Measurements from ENCODE around the gene ARL6IP1.
A peak's percentile ranks its signal among the peaks of the same experiment; 100 is the strongest.

The ARL6IP1 gene

GRCh38 chr16:18801145-18801972 lies at the start of gene ARL6IP1:
TSS of gene ARL6IP1 (minus strand) at chr16:18801549. CDS start at chr16:18801466, 83 bp downstream.
- peak within 1 kb of the TSS; percentile 70 for H3K27ac ChIP-seq
- TF ChIP-seq CTCF (conservative IDR thresholded peaks at IDR 0.05), result peak; percentile 83

- no peak for TF ChIP-seq CTCF (conservative IDR thresholded peaks at IDR 0.05)
Observed at GRCh38 chr16:18846416-18846815, 45.1 kb upstream of the ARL6IP1 start.

GRCh38 chr16:18842565-18842964 lies 41.2 kb upstream of the ARL6IP1 start:
- no peak overlapping the region for H3K27ac ChIP-seq
- no peak for TF ChIP-seq CTCF (conservative IDR thresholded peaks at IDR 0.05)

More at GRCh38 chr16:18846416-18846815, 45.1 kb upstream of the ARL6IP1 start:
- H3K27ac ChIP-seq, result peak overlapping the region; percentile 31; the same call in 1 of the 2 replicates

GRCh38 chr16:18841833-18842525 lies 40.6 kb upstream of the ARL6IP1 start:
- TF ChIP-seq CTCF (conservative IDR thresholded peaks at IDR 0.05), result no peak
- H3K27ac ChIP-seq, result no peak overlapping the region

- peak overlapping the region; percentile 1; the same call in 1 of the 2 replicates for H3K27ac ChIP-seq
- TF ChIP-seq CTCF (conservative IDR thresholded peaks at IDR 0.05), result no peak
Observed at GRCh38 chr16:18839555-18839954, 38.2 kb upstream of the ARL6IP1 start.

GRCh38 chr16:18836702-18837101 lies 35.4 kb upstream of the ARL6IP1 start:
- no peak for TF ChIP-seq CTCF (conservative IDR thresholded peaks at IDR 0.05)
- no peak overlapping the region for H3K27ac ChIP-seq

- H3K27ac ChIP-seq, result no peak overlapping the region; the same call in 1 of the 2 replicates
- TF ChIP-seq CTCF (conservative IDR thresholded peaks at IDR 0.05), result no peak
Observed at GRCh38 chr16:18834864-18835263, 33.5 kb upstream of the ARL6IP1 start.

Measured in VCaP (cell line).